Measurements from ENCODE around the gene SEMA6D. TPM values are rescaled to one million over a fixed set of nuclear protein-coding genes. Genes with fewer than 3 reads are reported as not detected.

SEMA6D gene
- polyA plus RNA-seq, 1 donor (not counting 4 experiments of a cell fraction or from before 2014, with no cell fraction given): 0.67 TPM

- DNase-seq (ENCODE audit: low read depth, low spot score) (no peak), FAIRE-seq (no peak)
- Histone ChIP-seq H3K4me3 (ENCODE audit: control insufficient read depth in 2 of 3, extremely low read depth in 1 of 3, insufficient read depth in 2 of 3, low read depth in 1 of 3, low read length in 3 of 3) (no peak overlapping the region), H3K27me3 (ENCODE audit: control insufficient read depth, extremely low read depth, insufficient read depth, low read length) (no peaks in the 10 kb centered on the region), H2AFZ (ENCODE audit: control insufficient read depth, low read length) (no peak overlapping the region), H3K9me1 (ENCODE audit: control insufficient read depth, extremely low read depth, insufficient read depth, low read length) (no peaks in the 10 kb centered on the region), H4K20me1 (ENCODE audit: control insufficient read depth, extremely low read depth, insufficient read depth, low read length) (no peaks in the 10 kb centered on the region), H3K4me1 (ENCODE audit: control insufficient read depth, extremely low read depth, insufficient read depth, low read length) (no peaks in the 10 kb centered on the region), H3K79me2 (ENCODE audit: control insufficient read depth, insufficient read depth, low read length) (no peaks in the 10 kb centered on the region), H3K27ac (ENCODE audit: control insufficient read depth, insufficient read depth, low read length) (no peak overlapping the region), H3K9me3 (ENCODE audit: control insufficient read depth, low read depth, low read length) (no peaks in the 10 kb centered on the region), H3K36me3 (ENCODE audit: control insufficient read depth in 2 of 2, extremely low read depth in 1 of 2, insufficient read depth in 2 of 2, low read length in 2 of 2) (no peaks in the 10 kb centered on the region), H3K4me2 (ENCODE audit: control insufficient read depth, extremely low read depth, insufficient read depth, low read depth, low read length) (no peak overlapping the region), H3K9ac (ENCODE audit: control insufficient read depth, extremely low read depth, insufficient read depth, low read length) (no peak overlapping the region)
- TF ChIP-seq CTCF (optimal IDR thresholded peaks at IDR 0.05 in 1 of 3, IDR thresholded peaks at IDR 0.05 in 1 of 3, conservative IDR thresholded peaks at IDR 0.05 in 1 of 3; ENCODE audit: extremely low read depth in 1 of 3, insufficient read depth in 2 of 3, low read length in 3 of 3) (no peak), EZH2 (IDR thresholded peaks at IDR 0.05; ENCODE audit: low read length) (no peak)
- dilution Hi-C loops (cut with MboI; ENCODE audit: extremely low pct_ligation_motif_present, low sequenced_read_pairs): no loop called here
Observed at GRCh38 chr15:47742742-47743141, 25.4 kb downstream of the SEMA6D start.

- Histone ChIP-seq H2AFZ (ENCODE audit: control insufficient read depth, low read length) (no peak overlapping the region), H3K27ac (ENCODE audit: control insufficient read depth, insufficient read depth, low read length) (no peak overlapping the region), H3K79me2 (ENCODE audit: control insufficient read depth, insufficient read depth, low read length) (no peaks in the 10 kb centered on the region), H3K27me3 (ENCODE audit: control insufficient read depth, extremely low read depth, insufficient read depth, low read length) (no peaks in the 10 kb centered on the region), H3K4me3 (ENCODE audit: control insufficient read depth in 2 of 3, extremely low read depth in 1 of 3, insufficient read depth in 2 of 3, low read depth in 1 of 3, low read length in 3 of 3) (no peak overlapping the region), H3K4me1 (ENCODE audit: control insufficient read depth, extremely low read depth, insufficient read depth, low read length) (no peaks in the 10 kb centered on the region), H3K9ac (ENCODE audit: control insufficient read depth, extremely low read depth, insufficient read depth, low read length) (no peak overlapping the region), H3K4me2 (ENCODE audit: control insufficient read depth, extremely low read depth, insufficient read depth, low read depth, low read length) (no peak overlapping the region), H3K9me1 (ENCODE audit: control insufficient read depth, extremely low read depth, insufficient read depth, low read length) (no peaks in the 10 kb centered on the region), H3K36me3 (ENCODE audit: control insufficient read depth in 2 of 2, extremely low read depth in 1 of 2, insufficient read depth in 2 of 2, low read length in 2 of 2) (no peaks in the 10 kb centered on the region), H4K20me1 (ENCODE audit: control insufficient read depth, extremely low read depth, insufficient read depth, low read length) (no peaks in the 10 kb centered on the region), H3K9me3 (ENCODE audit: control insufficient read depth, low read depth, low read length) (no peaks in the 10 kb centered on the region)
- TF ChIP-seq CTCF (optimal IDR thresholded peaks at IDR 0.05 in 1 of 3, IDR thresholded peaks at IDR 0.05 in 1 of 3, conservative IDR thresholded peaks at IDR 0.05 in 1 of 3; ENCODE audit: extremely low read depth in 1 of 3, insufficient read depth in 2 of 3, low read length in 3 of 3) (no peak), EZH2 (IDR thresholded peaks at IDR 0.05; ENCODE audit: low read length) (no peak)
- DNase-seq (ENCODE audit: low read depth, low spot score): no peak
- FAIRE-seq: no peak
- dilution Hi-C loops (cut with MboI; ENCODE audit: extremely low pct_ligation_motif_present, low sequenced_read_pairs): no loop called here
Observed at GRCh38 chr15:47743385-47743784, 26.1 kb downstream of the SEMA6D start.
